Karpas-422 (cell line): Measurements from ENCODE around the gene MARS1. TPM values are rescaled to one million over a fixed set of nuclear protein-coding genes. Genes with fewer than 3 reads are reported as not detected.
"Not testable (repeated sequence)": the region's sequence is repeated elsewhere in the genome, so short reads cannot be mapped to it uniquely, and the experiment has no call there.

Source experiments
- DNase-seq: peaks from one replicate; pipeline ENCODE4 v3.0.0-alpha.2; 2015
- H2AFZ ChIP-seq: fragments of 200-600 bp; sonication (generic); 2 replicates; pipeline ENCODE4 v1.6.1; 2014; ENCODE audit warnings: antibody characterized with exemption, low read length, mixed read lengths
- H3K27ac ChIP-seq: fragments of 200-600 bp; sonication (generic); 2 replicates; pipeline ENCODE4 v1.5.1; 2014; ENCODE audit warnings: mild to moderate bottlenecking, low read length, moderate library complexity
- H3K27me3 ChIP-seq: fragments of 200-600 bp; sonication (generic); 2 replicates; pipeline ENCODE4 v1.6.1; 2014; ENCODE audit warnings: low read length, mixed read lengths
- H3K36me3 ChIP-seq: fragments of 200-600 bp; sonication (generic); 2 replicates; pipeline ENCODE4 v1.6.1; 2014; ENCODE audit warnings: low read length, mixed read lengths; ENCODE audit not compliant: insufficient read depth
- H3K4me1 ChIP-seq: fragments of 200-600 bp; sonication (generic); 2 replicates; pipeline ENCODE4 v1.6.1; 2014; ENCODE audit warnings: mild to moderate bottlenecking, low read length, mixed read lengths
- H3K4me2 ChIP-seq: fragments of 200-600 bp; sonication (generic); 2 replicates; pipeline ENCODE4 v1.6.1; 2014; ENCODE audit warnings: low read length, low read depth, mild to moderate bottlenecking; ENCODE audit not compliant: poor library complexity, severe bottlenecking
- H3K4me3 ChIP-seq: fragments of 200-600 bp; sonication (generic); 2 replicates; pipeline ENCODE4 v1.5.1; 2014; ENCODE audit warnings: mild to moderate bottlenecking, antibody characterized with exemption, low read length, mixed read lengths
- H3K79me2 ChIP-seq: fragments of 200-600 bp; sonication (generic); 2 replicates; pipeline ENCODE4 v1.6.1; 2014; ENCODE audit warnings: mild to moderate bottlenecking, low read length, mixed read lengths
- H3K9ac ChIP-seq: fragments of 200-600 bp; sonication (generic); 2 replicates; pipeline ENCODE4 v1.6.0; 2014; ENCODE audit warnings: low read length
- H3K9me2 ChIP-seq: fragments of 200-600 bp; sonication (generic), shearing (Covaris generic); replicated peaks from 2 replicates; pipeline ENCODE4 v1.6.0; 2014; ENCODE audit warnings: mild to moderate bottlenecking, low read length, moderate library complexity; ENCODE audit not compliant: insufficient read depth
- H3K9me3 ChIP-seq: fragments of 300-700, 200-600 bp; sonication (generic); 2 replicates; pipeline ENCODE4 v1.6.1; 2014; ENCODE audit warnings: low read length, mixed read lengths
- H4K20me1 ChIP-seq: fragments of 200-600 bp; sonication (generic); 2 replicates; pipeline ENCODE4 v1.6.1; 2014; ENCODE audit warnings: mild to moderate bottlenecking, antibody characterized with exemption, low read length, low read depth; ENCODE audit not compliant: insufficient read depth
- total RNA-seq: library from RNA; depleted of rRNA; stranded (reverse); fragments of >200 nt; shearing (Covaris generic); gene quantifications from 2 replicates; pipeline ENCODE4 v1.2.3, GENCODE V29; 2014; ENCODE audit warnings: low replicate concordance; rRNA removed

The MARS1 gene
- total RNA-seq, result 204 and 260 TPM in 2 replicates

DNA sequence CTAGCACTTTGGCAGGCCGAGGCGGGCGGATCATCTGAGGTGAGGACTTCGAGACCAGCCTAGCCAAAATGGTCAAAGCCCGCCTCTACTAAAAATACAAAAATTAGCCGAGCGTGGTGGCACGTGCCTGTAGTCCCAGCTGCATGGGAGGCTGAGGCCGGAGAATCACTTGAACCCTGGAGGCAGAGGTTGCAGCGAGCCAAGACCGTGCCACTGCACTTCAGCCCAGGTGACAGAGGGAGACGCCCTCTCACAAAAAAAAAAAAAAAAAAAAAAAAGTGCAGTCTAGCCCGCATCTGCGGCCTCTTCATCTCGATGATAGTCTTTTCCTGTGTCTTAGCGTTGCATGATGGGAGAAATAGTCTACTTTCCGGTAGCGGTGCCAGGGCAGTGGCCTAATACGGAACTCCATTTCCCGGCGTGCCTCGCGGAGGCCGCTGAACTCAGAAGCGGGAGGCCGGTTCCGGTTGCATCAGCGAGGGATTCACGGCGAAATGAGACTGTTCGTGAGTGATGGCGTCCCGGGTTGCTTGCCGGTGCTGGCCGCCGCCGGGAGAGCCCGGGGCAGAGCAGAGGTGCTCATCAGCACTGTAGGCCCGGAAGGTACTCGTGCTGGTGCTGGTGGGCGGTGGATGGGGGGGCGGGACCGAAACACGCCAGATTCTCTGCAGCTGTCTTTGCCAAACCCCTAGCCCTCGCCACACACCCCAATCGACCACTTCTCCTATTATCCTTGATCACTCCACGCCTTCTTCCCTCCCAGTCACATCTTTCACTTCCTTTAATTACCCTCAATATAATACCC is at the start of gene MARS1:
Gene MARS1 (plus strand): TSS at position 472 of the 805 bp plus-strand sequence. CDS start 23 bp downstream, at position 495.
- no peaks in the 10 kb centered on the region for H3K27me3 ChIP-seq
- H3K79me2 ChIP-seq, result peaks cover 26% of the 10 kb centered on the region
- 0 out of 2 replicates have a peak within 1 kb of the TSS, but pooled peaks have one; percentile 21 for H2AFZ ChIP-seq
- peak within 1 kb of the TSS; percentile 89 for H3K9ac ChIP-seq
- DNase-seq, result peak; percentile 99
- H3K4me2 ChIP-seq, result peak within 1 kb of the TSS; percentile 83
- H3K9me3 ChIP-seq, result no peaks in the 10 kb centered on the region
- peaks cover 14% of the 10 kb centered on the region for H3K4me1 ChIP-seq
- H4K20me1 ChIP-seq, result peaks cover 8% of the 10 kb centered on the region; the same call in 1 of the 2 replicates
- peak within 1 kb of the TSS; percentile 93 for H3K4me3 ChIP-seq
- H3K9me2 ChIP-seq, result no peaks in the 10 kb centered on the region
- H3K27ac ChIP-seq, result peak within 1 kb of the TSS; percentile 70; the same call in 1 of the 2 replicates
- peaks cover 33% of the 10 kb centered on the region for H3K36me3 ChIP-seq

DNA sequence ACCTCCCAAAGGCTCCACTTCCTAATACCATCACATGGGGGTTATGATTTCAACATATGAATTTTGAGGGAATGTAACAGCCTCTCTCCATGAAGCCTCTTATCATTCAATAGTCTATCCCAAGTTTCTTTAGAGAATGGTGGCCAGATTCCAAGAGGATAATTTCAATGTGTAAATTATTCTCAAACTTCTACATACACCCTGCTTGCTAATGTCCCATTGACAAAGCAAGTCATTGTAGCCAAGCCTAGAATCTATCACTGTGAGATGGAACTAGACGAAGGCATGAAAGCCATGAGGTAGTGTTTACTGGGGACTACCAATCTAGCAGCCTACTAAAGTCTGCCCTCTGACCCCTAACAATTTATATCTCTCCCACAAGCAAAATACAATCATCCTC is 49.5 kb upstream of the MARS1 start:
- no peaks in the 10 kb centered on the region for H4K20me1 ChIP-seq
- H3K79me2 ChIP-seq, result no peaks in the 10 kb centered on the region
- peaks cover 4% of the 10 kb centered on the region; the same call in 1 of the 2 replicates for H3K27me3 ChIP-seq
- H3K36me3 ChIP-seq, result no peaks in the 10 kb centered on the region
- no peak overlapping the region for H3K4me3 ChIP-seq
- H3K4me1 ChIP-seq, result no peaks in the 10 kb centered on the region
- H3K9ac ChIP-seq, result no peak overlapping the region
- H3K27ac ChIP-seq, result no peak overlapping the region
- no peak overlapping the region for H3K4me2 ChIP-seq
- DNase-seq, result no peak
- H3K9me3 ChIP-seq, result no peaks in the 10 kb centered on the region
- H3K9me2 ChIP-seq, result no peaks in the 10 kb centered on the region
- no peak overlapping the region for H2AFZ ChIP-seq

DNA sequence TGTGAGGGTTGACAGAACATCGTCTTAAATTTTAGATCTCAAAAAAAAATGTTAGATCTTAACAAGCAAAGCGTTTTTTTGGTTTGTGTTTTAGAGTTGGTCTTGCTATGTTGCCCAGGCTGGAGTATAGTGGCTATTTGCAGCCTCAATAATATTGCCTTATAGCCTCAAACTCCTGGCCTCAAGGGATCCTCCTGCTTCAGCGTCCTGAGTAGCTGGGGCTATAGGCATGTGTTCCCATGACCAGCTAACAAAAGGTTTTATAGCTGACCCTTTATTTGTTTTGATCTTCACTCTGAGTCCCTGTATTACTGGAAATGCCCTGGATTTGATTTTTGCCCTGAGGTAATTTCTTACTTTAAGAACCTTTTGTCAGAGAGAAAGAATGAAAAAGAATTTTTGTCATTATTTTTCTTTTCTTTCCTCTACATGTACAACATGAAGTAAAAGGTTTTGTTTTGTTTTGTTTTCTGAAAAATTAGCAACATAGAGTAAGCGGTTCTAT is 48.1 kb upstream of the MARS1 start:
- Histone ChIP-seq H4K20me1 (no peaks in the 10 kb centered on the region), H3K36me3 (no peaks in the 10 kb centered on the region), H3K9ac (no peak overlapping the region), H3K79me2 (no peaks in the 10 kb centered on the region), H3K27me3 (peaks cover 4% of the 10 kb centered on the region; the same call in 1 of the 2 replicates), H3K27ac (no peak overlapping the region), H3K4me3 (no peak overlapping the region), H3K4me2 (no peak overlapping the region), H3K9me3 (no peaks in the 10 kb centered on the region), H3K4me1 (no peaks in the 10 kb centered on the region), H3K9me2 (no peaks in the 10 kb centered on the region), H2AFZ (no peak overlapping the region)
- DNase-seq, result no peak

DNA sequence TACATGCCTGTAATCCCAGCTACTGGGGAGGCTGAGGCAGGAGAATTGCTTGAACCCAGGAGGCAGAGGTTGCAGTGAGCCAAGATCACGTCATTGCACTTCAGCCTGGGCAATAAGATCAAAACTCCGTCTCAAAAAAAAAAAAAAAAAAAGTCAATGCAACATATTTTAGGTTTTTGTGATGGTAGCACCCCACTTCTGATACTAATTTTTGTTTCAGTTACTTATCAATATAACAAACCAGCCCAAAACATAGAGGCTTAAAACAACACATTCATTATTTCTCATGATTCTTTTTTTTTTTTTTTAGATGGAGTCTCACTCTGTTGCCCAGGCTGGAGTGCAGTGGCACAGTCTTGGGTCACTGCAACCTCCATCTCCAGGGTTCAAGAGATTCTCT is 46.5 kb upstream of the MARS1 start:
- H2AFZ ChIP-seq, H4K20me1 ChIP-seq, H3K36me3 ChIP-seq, H3K79me2 ChIP-seq, H3K4me1 ChIP-seq, H3K9me3 ChIP-seq, H3K9me2 ChIP-seq, H3K4me2 ChIP-seq, H3K9ac ChIP-seq, H3K4me3 ChIP-seq, H3K27ac ChIP-seq, H3K27me3 ChIP-seq: not testable (repeated sequence)
- DNase-seq, result peak; percentile 30

DNA sequence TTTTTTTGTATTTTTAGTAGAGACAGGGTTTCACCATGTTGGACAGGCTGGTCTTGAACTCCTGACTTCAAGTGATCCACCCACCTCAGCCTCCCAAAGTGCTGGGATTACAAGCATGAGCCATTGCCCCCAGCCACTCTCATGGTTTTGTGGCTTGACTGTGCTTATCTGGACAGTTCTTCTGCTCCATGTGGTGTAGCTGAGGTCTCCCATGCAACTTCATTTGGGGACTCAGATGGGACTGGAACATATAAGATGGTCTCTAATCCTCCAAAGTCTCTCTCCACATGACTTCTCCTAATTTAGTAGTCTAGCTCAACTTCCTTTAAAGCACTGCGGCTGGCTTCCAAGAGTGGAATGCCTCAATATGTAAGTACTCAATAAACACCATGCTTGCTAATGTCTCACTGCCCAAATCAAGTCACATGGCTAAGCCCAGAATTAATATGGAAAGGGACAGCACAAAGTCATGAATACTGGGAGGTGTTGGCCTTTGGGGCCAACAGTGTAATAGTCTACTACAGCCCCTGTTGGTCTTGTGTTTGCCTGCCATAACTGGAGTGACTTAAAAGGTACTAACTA is 45.9 kb upstream of the MARS1 start:
- Histone ChIP-seq H3K27ac (no peak overlapping the region), H3K36me3 (no peaks in the 10 kb centered on the region), H3K9ac (no peak overlapping the region), H3K4me3 (no peak overlapping the region), H3K4me2 (no peak overlapping the region), H4K20me1 (no peaks in the 10 kb centered on the region), H3K4me1 (no peaks in the 10 kb centered on the region), H3K9me3 (no peaks in the 10 kb centered on the region), H2AFZ (no peak overlapping the region), H3K9me2 (no peaks in the 10 kb centered on the region), H3K27me3 (peaks cover 4% of the 10 kb centered on the region; the same call in 1 of the 2 replicates), H3K79me2 (no peaks in the 10 kb centered on the region)
- peak; percentile 25 for DNase-seq

DNA sequence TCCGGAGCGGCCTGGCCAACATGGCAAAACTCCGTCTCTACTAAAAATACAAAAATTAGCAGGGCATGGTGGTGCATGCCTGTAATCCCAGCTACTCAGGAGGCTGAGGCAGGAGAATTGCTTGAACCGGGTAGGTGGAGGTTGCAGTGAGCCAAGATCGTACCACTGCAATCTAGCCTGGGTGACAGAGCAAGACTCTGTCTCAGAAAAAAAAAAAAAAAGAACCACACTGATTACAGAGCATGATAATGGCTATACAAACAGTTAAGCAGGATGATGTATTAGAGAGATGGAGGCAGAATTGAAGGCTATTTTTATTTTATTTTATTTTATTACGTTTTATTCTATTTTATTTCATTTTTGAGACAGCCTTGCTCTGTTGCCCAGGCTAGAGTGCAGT is 43.5 kb upstream of the MARS1 start:
- not testable (repeated sequence) for H3K9me2 ChIP-seq, H3K4me1 ChIP-seq, H3K36me3 ChIP-seq, H3K4me3 ChIP-seq, H3K79me2 ChIP-seq, H4K20me1 ChIP-seq, H2AFZ ChIP-seq, H3K9me3 ChIP-seq, H3K4me2 ChIP-seq, DNase-seq, H3K27me3 ChIP-seq, H3K9ac ChIP-seq, H3K27ac ChIP-seq

DNA sequence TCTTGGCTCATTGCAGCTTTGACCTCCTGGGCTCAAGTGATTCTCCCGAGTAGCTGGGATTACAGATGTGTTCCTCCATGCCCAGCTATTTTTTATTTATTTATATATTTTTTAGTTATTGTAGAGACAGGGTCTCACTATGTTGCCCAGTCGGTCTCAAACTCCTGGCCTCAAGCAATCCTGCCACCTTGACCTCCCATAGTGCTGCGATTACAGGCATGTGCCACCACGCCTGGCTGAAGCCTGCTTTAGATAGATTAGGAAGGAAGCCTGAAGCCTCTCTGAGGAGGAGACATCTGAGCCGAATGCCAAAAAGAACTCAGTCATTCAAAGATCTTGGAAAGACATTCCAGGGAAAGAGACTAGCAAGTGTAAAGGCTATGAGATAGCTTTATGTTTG is 43.1 kb upstream of the MARS1 start:
- Histone ChIP-seq H3K79me2 (no peaks in the 10 kb centered on the region), H2AFZ (no peak overlapping the region)

DNA sequence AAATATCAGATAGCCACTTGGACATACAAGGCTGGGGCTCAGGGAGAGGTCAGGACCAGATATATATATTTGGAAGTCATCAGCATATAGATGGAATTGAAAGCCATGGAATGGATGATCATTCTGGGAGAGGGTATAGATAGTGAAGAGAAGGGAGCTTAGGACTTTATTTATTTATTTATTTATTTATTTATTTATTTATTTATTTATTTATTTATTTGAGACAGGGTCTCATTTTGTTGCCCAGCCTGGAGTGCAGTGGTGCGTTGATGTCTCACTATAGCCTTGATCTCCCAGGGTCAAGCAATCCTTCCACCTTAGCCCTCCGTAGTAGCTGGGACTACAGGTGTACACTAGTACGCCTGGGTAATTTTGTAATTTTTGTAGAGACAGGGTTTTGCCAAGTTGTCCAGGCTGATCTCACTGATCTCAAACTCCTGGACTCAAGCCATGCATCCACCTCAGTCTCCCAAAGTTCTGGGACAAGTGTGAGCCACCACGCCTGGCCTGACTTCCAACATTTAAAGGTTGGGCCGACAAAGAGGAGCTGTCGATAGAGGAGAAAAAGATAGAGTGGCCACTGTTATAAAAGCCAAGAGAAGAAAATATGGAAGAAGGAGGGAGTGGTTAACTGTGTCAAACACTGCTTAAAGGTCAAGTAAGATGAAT is 41.4 kb upstream of the MARS1 start:
- no peaks in the 10 kb centered on the region for H3K79me2 ChIP-seq
- H3K4me1 ChIP-seq, result no peaks in the 10 kb centered on the region
- no peak overlapping the region for H2AFZ ChIP-seq
- no peak overlapping the region for H3K4me2 ChIP-seq
- no peaks in the 10 kb centered on the region for H3K36me3 ChIP-seq
- no peak overlapping the region for H3K27ac ChIP-seq
- no peak overlapping the region for H3K4me3 ChIP-seq
- DNase-seq, result no peak
- no peak overlapping the region for H3K9ac ChIP-seq
- no peaks in the 10 kb centered on the region for H3K9me3 ChIP-seq
- no peaks in the 10 kb centered on the region for H4K20me1 ChIP-seq
- H3K9me2 ChIP-seq, result no peaks in the 10 kb centered on the region
- no peaks in the 10 kb centered on the region for H3K27me3 ChIP-seq

More for the DNA sequence above, 43.1 kb upstream of the MARS1 start:
- no peaks in the 10 kb centered on the region for H3K4me1 ChIP-seq
- no peak overlapping the region for H3K9ac ChIP-seq
- H3K27me3 ChIP-seq, result no peaks in the 10 kb centered on the region
- H3K9me3 ChIP-seq, result no peaks in the 10 kb centered on the region
- H3K36me3 ChIP-seq, result no peaks in the 10 kb centered on the region
- H3K4me3 ChIP-seq, result no peak overlapping the region
- no peak overlapping the region for H3K4me2 ChIP-seq
- no peaks in the 10 kb centered on the region for H3K9me2 ChIP-seq
- DNase-seq, result peak; percentile 28
- no peak overlapping the region for H3K27ac ChIP-seq
- no peaks in the 10 kb centered on the region for H4K20me1 ChIP-seq
